HepG2 (cell line): ENCODE measurements around the gene RARG. TPM values are rescaled to one million over a fixed set of nuclear protein-coding genes. Genes with fewer than 3 reads are reported as not detected.

Experiments used
- ATAC-seq: fragments of 200-7000 bp; cut with Tn5 transposase; 3 replicates; pipeline ENCODE4 v1.9.1; 2020; ENCODE audit warnings: mild to moderate bottlenecking, moderate library complexity
- BruUV-seq: library from RNA; stranded (reverse); fragments of 400-500 nt; replicated peaks from 2 replicates; lab custom pipeline; 2021; lab: Mats Ljungman, UMichigan
- CTCF ChIA-PET: fragments of 300-600 bp; formaldehyde crosslinking; extraction: SDS; loops from one replicate; lab custom pipeline; 2021; ENCODE audit warnings: low total read pairs, inconsistent platforms, low intra/inter-chr PET ratio; lab: Yijun Ruan, JAX
- POLR2A ChIA-PET: fragments of 350-600 bp; sonication (Branson Sonifier 250); formaldehyde crosslinking; loops from one replicate; lab custom pipeline; 2020; ENCODE audit warnings: antibody characterized with exemption, inconsistent platforms; lab: Yijun Ruan, JAX
- DNase-seq: peaks from one replicate; pipeline ENCODE4 v3.0.0-alpha.2; 2015; ENCODE audit warnings: low spot score
- FAIRE-seq: peaks from 3 replicates; lab custom pipeline; 2011; peaks lifted over from hg19 to GRCh38; lab: Jason Lieb, UNC
- H2AFZ ChIP-seq: one replicate; pipeline ENCODE4 v1.6.1; 2011; ENCODE audit warnings: low read length, inconsistent platforms
- H3K27ac ChIP-seq: fragments of 300-600 bp; 3 replicates; pipeline ENCODE4 v1.8.0; 2011; ENCODE audit warnings: mixed run types, mild to moderate bottlenecking, mixed read lengths, low read length, inconsistent platforms; ENCODE audit not compliant: insufficient read depth; ENCODE audit errors: extremely low read length
- H3K27me3 ChIP-seq, 2 experiments: fragments of 200-600 bp in 1 of 2; 2 replicates in 1 of 2; 3 replicates in 1 of 2; pipeline versions ENCODE4 v1.6.0 to v1.8.0; 2011; ENCODE audit warnings: low read length in 2 of 2, mild to moderate bottlenecking in 2 of 2, moderate library complexity in 2 of 2, inconsistent platforms in 1 of 2; ENCODE audit not compliant: insufficient read depth in 2 of 2, control insufficient read depth in 1 of 2
- H3K36me3 ChIP-seq, 2 experiments: fragments of 200-600 bp in 1 of 2; replicated peaks in 1 of 2; 2 replicates in 1 of 2; 3 replicates in 1 of 2; pipeline versions ENCODE4 v1.5.1 to v1.8.0; 2011; ENCODE audit warnings: low read length in 2 of 2, inconsistent platforms in 1 of 2; ENCODE audit not compliant: insufficient read depth in 2 of 2, control insufficient read depth in 1 of 2
- H3K4me1 ChIP-seq: 2 replicates; pipeline ENCODE4 v1.5.1; 2012; ENCODE audit warnings: low read length, inconsistent platforms; ENCODE audit not compliant: insufficient read depth
- H3K4me2 ChIP-seq: 2 replicates; pipeline ENCODE4 v1.6.0; 2011; ENCODE audit warnings: low read depth, low read length, inconsistent platforms
- H3K4me3 ChIP-seq, 3 experiments: fragments of 200-600 bp in 1 of 3; sonication (generic), shearing (Covaris generic) in 1 of 3; replicated peaks in 1 of 3; 2 replicates each; pipeline ENCODE4 v1.5.1; 2011 to 2016; ENCODE audit warnings: low read length in 3 of 3, inconsistent platforms in 2 of 3, low read depth in 2 of 3, mild to moderate bottlenecking in 2 of 3, control low read depth in 1 of 3, mixed read lengths in 1 of 3; ENCODE audit not compliant: insufficient read depth in 1 of 3
- H3K79me2 ChIP-seq: one replicate; pipeline ENCODE4 v1.6.1; 2011; ENCODE audit warnings: low read length, inconsistent platforms; ENCODE audit not compliant: insufficient read depth
- H3K9ac ChIP-seq: 2 replicates; pipeline ENCODE4 v1.6.0; 2011; ENCODE audit warnings: mild to moderate bottlenecking, low read depth, low read length, inconsistent platforms; ENCODE audit not compliant: insufficient read depth
- H3K9me3 ChIP-seq: 2 replicates; pipeline ENCODE4 v1.5.1; 2012; ENCODE audit warnings: mild to moderate bottlenecking, low read length
- H4K20me1 ChIP-seq: 2 replicates; pipeline ENCODE4 v1.6.0; 2011; ENCODE audit warnings: inconsistent platforms, mild to moderate bottlenecking, low read length, moderate library complexity; ENCODE audit not compliant: insufficient read depth
- AGO2 ChIP-seq: fragments of 200-400 bp; formaldehyde crosslinking; optimal IDR thresholded peaks from 2 replicates; pipeline ENCODE3; 2017; ENCODE audit warnings: mild to moderate bottlenecking, low read depth, low read length, moderate library complexity
- FOXJ3 ChIP-seq: sonication (generic); formaldehyde crosslinking; IDR thresholded peaks from 2 replicates; pipeline ENCODE4 v1.4.0; 2020; ENCODE audit warnings: missing genetic modification reagents, mild to moderate bottlenecking, borderline replicate concordance
- HOXA5 ChIP-seq: sonication (generic); formaldehyde crosslinking; IDR thresholded peaks from 2 replicates; pipeline ENCODE4 v1.4.0; 2020; ENCODE audit warnings: missing genetic modification reagents
- LCORL ChIP-seq, 2 experiments: fragments of 450-650 bp in 1 of 2; sonication (generic) in 1 of 2; formaldehyde crosslinking in 1 of 2; IDR thresholded peaks; 2 replicates each; pipeline versions ENCODE4 v1.5.0 to v1.6.1; 2017 to 2020; ENCODE audit warnings: antibody characterized with exemption in 1 of 2, missing genetic modification reagents in 1 of 2
- POLR2A ChIP-seq, 2 experiments: IDR thresholded peaks; 2 replicates each; pipeline ENCODE4 v1.6.1; 2011; ENCODE audit warnings: low read depth in 2 of 2, low read length in 2 of 2, mild to moderate bottlenecking in 1 of 2, moderate library complexity in 1 of 2; ENCODE audit not compliant: insufficient read depth in 1 of 2
- TGIF2 ChIP-seq: IDR thresholded peaks from 2 replicates; pipeline ENCODE4 v1.6.1; 2016; ENCODE audit warnings: control low read depth, missing compliant biosample characterization
- TSC22D2 ChIP-seq: sonication (generic); formaldehyde crosslinking; IDR thresholded peaks from 2 replicates; pipeline ENCODE4 v1.5.1; 2020; ENCODE audit warnings: missing genetic modification reagents, mild to moderate bottlenecking, borderline replicate concordance
- XRCC5 ChIP-seq: fragments of 200-400 bp; formaldehyde crosslinking; optimal IDR thresholded peaks from 2 replicates; pipeline ENCODE3; 2017; ENCODE audit warnings: mild to moderate bottlenecking, low read length
- ZMYM2 ChIP-seq: sonication (generic); formaldehyde crosslinking; IDR thresholded peaks from 2 replicates; pipeline ENCODE4 v1.8.0; 2022; ENCODE audit warnings: mild to moderate bottlenecking, missing genetic modification reagents
- ZNF263 ChIP-seq: sonication (generic); formaldehyde crosslinking; IDR thresholded peaks from 2 replicates; pipeline ENCODE4 v1.4.0; 2020; ENCODE audit warnings: missing genetic modification reagents
- ZNF317 ChIP-seq: sonication (generic); formaldehyde crosslinking; IDR thresholded peaks from 2 replicates; pipeline ENCODE4 v1.5.0; 2020; ENCODE audit warnings: mild to moderate bottlenecking, missing genetic modification reagents
- ZNF674 ChIP-seq: sonication (generic); formaldehyde crosslinking; IDR thresholded peaks from 2 replicates; pipeline ENCODE4 v1.5.0; 2020; ENCODE audit warnings: low read depth, mild to moderate bottlenecking, missing genetic modification reagents
- WGBS: methylation state at CpG from one replicate; pipeline ENCODE4 v1.1.6; 2017; ENCODE audit warnings: low lambda C conversion rate; 5-methylcytosine and 5-hydroxymethylcytosine counted together
- in situ Hi-C: cut with HindIII; loops from 2 replicates; pipeline ENCODE4 v1.10.0; 2017; ENCODE audit warnings: low pct_unique_long_range_greater_than_20kb; ENCODE audit not compliant: extremely low pct_ligation_motif_present
- intact Hi-C: fragments of 100-400 bp; cut with micrococcal nuclease; formaldehyde crosslinking; loops from one replicate; pipeline ENCODE4 v1.10.0; 2022; ENCODE audit not compliant: unreplicated experiment
- polyA plus RNA-seq, 8 experiments: library from polyadenylated mRNA; depleted of rRNA in 3 of 8; stranded (reverse) in 7 of 8; unstranded in 1 of 8; fragments of >200 nt; fragmentation: Illumina TruSeq in 4 of 8; extraction: Trizol in 4 of 8; gene quantifications; 2 replicates each; pipeline versions ENCODE4 v1.2.1 to v1.2.3, GENCODE V29; 2011 to 2016; ENCODE audit warnings: low read depth in 4 of 8, missing spikeins in 1 of 8, mixed read lengths in 1 of 8; ENCODE audit not compliant: insufficient read depth in 1 of 8
- total RNA-seq, 5 experiments: library from RNA; depleted of rRNA; stranded (reverse); fragments of >200 nt; fragmentation: Illumina TruSeq; extraction: Trizol; gene quantifications; 2 replicates each; pipeline ENCODE4 v1.2.3, GENCODE V29; 2016; ENCODE audit warnings: low read depth in 1 of 5
- TF ChIP-seq, protein P1 (sequence below): sonication (generic); formaldehyde crosslinking; IDR thresholded peaks from 2 replicates; pipeline ENCODE4 v1.4.0; 2020; ENCODE audit warnings: mild to moderate bottlenecking, missing genetic modification reagents

Gene RARG
- total and polyA plus RNA-seq, 2 of the 13 experiments (the other 11 are each of a cell fraction or from before 2014, with no cell fraction given): 0.77 to 1.5 TPM

DNA sequence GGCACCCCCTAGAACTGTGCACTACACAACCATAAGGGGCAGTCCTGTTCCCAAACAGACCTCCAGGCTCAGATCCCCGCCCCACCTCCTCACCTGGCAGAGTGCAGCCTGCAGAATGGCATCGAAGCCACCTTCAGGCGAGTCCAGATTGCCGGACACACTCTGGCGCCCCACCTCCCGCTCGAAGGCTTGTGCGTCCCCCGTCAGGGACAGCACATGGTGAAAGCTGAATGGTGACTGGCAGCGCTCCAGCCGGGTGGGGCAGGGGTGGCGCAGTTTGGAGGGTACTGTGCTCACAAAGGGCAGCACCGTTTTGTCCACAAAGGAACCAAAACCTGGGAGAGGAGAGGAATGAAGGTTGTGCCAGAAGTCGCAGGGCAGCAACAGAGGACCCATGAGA is 35.5 kb downstream of the RARG start:
- FAIRE-seq (no peak), DNase-seq (no peak), ATAC-seq (peak; percentile 42)
- no peak overlapping the region for H3K4me3 ChIP-seq
- H3K27ac ChIP-seq: no peak overlapping the region
- no peaks in the 10 kb centered on the region for H4K20me1 ChIP-seq
- no peak for TF ChIP-seq ZNF317 (CRISPR knock-in tag)
- peak; percentile 54 for TF ChIP-seq AGO2
- no peak for TF ChIP-seq FOXJ3 (CRISPR knock-in tag)
- TF ChIP-seq ZNF263 (CRISPR knock-in tag): no peak
- no peak for TF ChIP-seq HOXA5 (CRISPR knock-in tag)
- 50% methylated on average over 8 of the region's 14 CpGs for WGBS
- no peaks in the 10 kb centered on the region for H3K79me2 ChIP-seq
- no peak overlapping the region for H3K9ac ChIP-seq
- H3K36me3 ChIP-seq: no peaks in the 10 kb centered on the region
- in situ Hi-C loops: no loop called here
- CTCF ChIA-PET: interaction anchor here (2.2 kb wide), 1 partner anchor 37 kb away, joined by 9 read pairs; no protein-coding TSS in a partner anchor
- H3K4me2 ChIP-seq: no peak overlapping the region
- intact Hi-C loops: no loop called here
- H3K27me3 ChIP-seq: 0 out of 5 replicates have a peak, but pooled peaks cover 0 to 2% of the 10 kb centered on the region in 2 experiments
- POLR2A ChIA-PET: no interaction called here
- no peaks in the 10 kb centered on the region for H3K9me3 ChIP-seq
- BruUV-seq: no TSS peak
- peaks cover 50% of the 10 kb centered on the region for H3K4me1 ChIP-seq
- no peak overlapping the region for H2AFZ ChIP-seq

- no peak overlapping the region for H3K9ac ChIP-seq
- 0 out of 3 replicates have a peak, but pooled peaks have one; percentile 1 for ATAC-seq
- no peak overlapping the region for H2AFZ ChIP-seq
- H3K4me3 ChIP-seq: no peak overlapping the region
- BruUV-seq: no TSS peak
- DNase-seq: no peak
- peaks cover 2% of the 10 kb centered on the region; the same call in 1 of the 2 replicates for H4K20me1 ChIP-seq
- POLR2A ChIA-PET: interaction anchor here (0.7 to 1.6 kb wide), 7 partner anchors 13 to 130 kb away, joined by 3 to 5 read pairs (median 4); partner anchors contain the start of genes PFDN5 and SPRYD3
- CTCF ChIA-PET: no interaction called here
- H3K27ac ChIP-seq: no peak overlapping the region
- no peaks in the 10 kb centered on the region; a peak in 2 of 5 replicates for H3K36me3 ChIP-seq
- in situ Hi-C loops: no loop called here
- peaks cover 42% of the 10 kb centered on the region for H3K4me1 ChIP-seq
- intact Hi-C loops: loop anchor here (2.0 kb wide), 1 partner anchor 37 kb away; no protein-coding TSS in a partner anchor
- no peaks in the 10 kb centered on the region for H3K9me3 ChIP-seq
- TF ChIP-seq ZMYM2 (CRISPR knock-in tag) (no peak), TSC22D2 (CRISPR knock-in tag) (no peak), POLR2A (IDR thresholded peaks at IDR 0.05; ENCODE audit: insufficient read depth in 1 of 2, low read depth in 2 of 2, low read length in 2 of 2) (peak in 1 of 2 experiments; percentile 18; a peak in 1 of 4 replicates), XRCC5 (no peak), ZNF674 (CRISPR knock-in tag) (no peak), LCORL (IDR thresholded peaks at IDR 0.05) (no peak), LCORL (CRISPR knock-in tag; IDR thresholded peaks at IDR 0.05) (no peak), TGIF2 (no peak)
- TF ChIP-seq, protein P1, sequence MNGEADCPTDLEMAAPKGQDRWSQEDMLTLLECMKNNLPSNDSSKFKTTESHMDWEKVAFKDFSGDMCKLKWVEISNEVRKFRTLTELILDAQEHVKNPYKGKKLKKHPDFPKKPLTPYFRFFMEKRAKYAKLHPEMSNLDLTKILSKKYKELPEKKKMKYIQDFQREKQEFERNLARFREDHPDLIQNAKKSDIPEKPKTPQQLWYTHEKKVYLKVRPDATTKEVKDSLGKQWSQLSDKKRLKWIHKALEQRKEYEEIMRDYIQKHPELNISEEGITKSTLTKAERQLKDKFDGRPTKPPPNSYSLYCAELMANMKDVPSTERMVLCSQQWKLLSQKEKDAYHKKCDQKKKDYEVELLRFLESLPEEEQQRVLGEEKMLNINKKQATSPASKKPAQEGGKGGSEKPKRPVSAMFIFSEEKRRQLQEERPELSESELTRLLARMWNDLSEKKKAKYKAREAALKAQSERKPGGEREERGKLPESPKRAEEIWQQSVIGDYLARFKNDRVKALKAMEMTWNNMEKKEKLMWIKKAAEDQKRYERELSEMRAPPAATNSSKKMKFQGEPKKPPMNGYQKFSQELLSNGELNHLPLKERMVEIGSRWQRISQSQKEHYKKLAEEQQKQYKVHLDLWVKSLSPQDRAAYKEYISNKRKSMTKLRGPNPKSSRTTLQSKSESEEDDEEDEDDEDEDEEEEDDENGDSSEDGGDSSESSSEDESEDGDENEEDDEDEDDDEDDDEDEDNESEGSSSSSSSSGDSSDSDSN (CRISPR knock-in tag): 0 out of 2 replicates have a peak, but pooled peaks have one; percentile 19
- TF ChIP-seq, all 625 proteins: peak for 2
- Histone ChIP-seq H3K27me3 (0 out of 5 replicates have a peak, but pooled peaks cover 0 to 2% of the 10 kb centered on the region in 2 experiments), H3K79me2 (no peaks in the 10 kb centered on the region), H3K4me2 (no peak overlapping the region)
- WGBS: 70% methylated on average over 10 of the region's 10 CpGs
- no peak for FAIRE-seq
Measured at GRCh38 chr12:53195516-53196420, 36.2 kb downstream of the RARG start.
